Adrenal gland (tissue), 5 donors: ENCODE data around the gene STXBP1.
A peak's percentile ranks its signal among the peaks of the same experiment; 100 is the strongest.

Experiments
- POLR2A ChIP-seq, 2 donors: fragments of 450-650 bp; IDR thresholded peaks; one replicate each; pipeline ENCODE4 v1.6.1; 2017; ENCODE audit warnings: antibody characterized with exemption in 2 of 2, mild to moderate bottlenecking in 2 of 2, moderate library complexity in 1 of 2
- TF ChIP-seq, protein P1 (sequence below), 6 experiments: fragments of 450-650 bp in 4 of 6; fragments of 200-600 bp in 2 of 6; sonication (generic) in 1 of 6; IDR thresholded peaks; 1 replicate in 5 of 6; 2 replicates in 1 of 6; pipeline versions ENCODE4 v1.5.1 to v1.8.0; 2016 to 2021; ENCODE audit warnings: antibody characterized with exemption in 6 of 6, mild to moderate bottlenecking in 2 of 6, moderate library complexity in 1 of 6
- donor health status: DM: no; HTN: no; CAD: no.

DNA sequence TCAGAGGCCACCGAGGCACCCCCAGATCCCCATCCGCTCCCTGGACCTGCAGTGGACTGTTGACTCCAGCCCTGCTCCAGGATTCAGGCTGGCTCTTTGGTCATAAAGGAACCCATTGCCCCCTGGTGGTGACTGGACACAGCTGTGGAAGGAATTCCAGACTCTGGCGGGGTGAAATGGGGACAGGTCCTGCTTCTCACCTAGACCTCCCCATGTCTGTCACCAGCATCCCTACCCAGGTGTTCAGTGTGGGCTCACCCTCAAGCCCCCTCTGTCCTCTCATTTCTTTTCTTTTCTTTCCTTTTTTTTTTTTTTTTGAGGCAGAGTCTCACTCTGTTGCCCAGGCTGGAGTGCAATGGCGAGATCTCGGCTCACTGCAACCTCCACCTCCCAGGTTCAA, 25.5 kb upstream of the STXBP1 start:
- TF ChIP-seq, protein P1, sequence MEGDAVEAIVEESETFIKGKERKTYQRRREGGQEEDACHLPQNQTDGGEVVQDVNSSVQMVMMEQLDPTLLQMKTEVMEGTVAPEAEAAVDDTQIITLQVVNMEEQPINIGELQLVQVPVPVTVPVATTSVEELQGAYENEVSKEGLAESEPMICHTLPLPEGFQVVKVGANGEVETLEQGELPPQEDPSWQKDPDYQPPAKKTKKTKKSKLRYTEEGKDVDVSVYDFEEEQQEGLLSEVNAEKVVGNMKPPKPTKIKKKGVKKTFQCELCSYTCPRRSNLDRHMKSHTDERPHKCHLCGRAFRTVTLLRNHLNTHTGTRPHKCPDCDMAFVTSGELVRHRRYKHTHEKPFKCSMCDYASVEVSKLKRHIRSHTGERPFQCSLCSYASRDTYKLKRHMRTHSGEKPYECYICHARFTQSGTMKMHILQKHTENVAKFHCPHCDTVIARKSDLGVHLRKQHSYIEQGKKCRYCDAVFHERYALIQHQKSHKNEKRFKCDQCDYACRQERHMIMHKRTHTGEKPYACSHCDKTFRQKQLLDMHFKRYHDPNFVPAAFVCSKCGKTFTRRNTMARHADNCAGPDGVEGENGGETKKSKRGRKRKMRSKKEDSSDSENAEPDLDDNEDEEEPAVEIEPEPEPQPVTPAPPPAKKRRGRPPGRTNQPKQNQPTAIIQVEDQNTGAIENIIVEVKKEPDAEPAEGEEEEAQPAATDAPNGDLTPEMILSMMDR (IDR thresholded peaks at IDR 0.05) = peak; percentile 87 to 96 (median 95)
- no peak for TF ChIP-seq POLR2A (IDR thresholded peaks at IDR 0.05)
